22Rv1 (cell line): ENCODE data around the gene LITAFD.

Source experiments
- CTCF ChIP-seq: fragments of 450-650 bp; IDR thresholded peaks from 2 replicates; pipeline ENCODE4 v1.5.1; 2017; ENCODE audit warnings: mild to moderate bottlenecking
- ZFX ChIP-seq: fragments of 450-650 bp; IDR thresholded peaks from 2 replicates; pipeline ENCODE4 v1.6.1; 2017; ENCODE audit warnings: antibody characterized with exemption, borderline replicate concordance

- TF ChIP-seq CTCF (no peak), ZFX (no peak)
Measured at GRCh38 chr16:8894736-8895334, 12.7 kb downstream of the LITAFD start.
